Keratinocyte (primary cell): ENCODE results near the gene CCT6B.

ENCODE experiments used
- EZH2 ChIP-seq: IDR thresholded peaks from one replicate; pipeline ENCODE4 v1.6.1; 2012; ENCODE audit warnings: inconsistent platforms, mild to moderate bottlenecking, low read length, moderate library complexity
- TF ChIP-seq, protein P1 (sequence below), 3 experiments: IDR thresholded peaks in 1 of 3; conservative IDR thresholded peaks in 1 of 3; optimal IDR thresholded peaks in 1 of 3; 2 replicates in 2 of 3; 3 replicates in 1 of 3; pipeline versions ENCODE3 to v1.5.1; 2011; ENCODE audit warnings: low read length in 3 of 3, mild to moderate bottlenecking in 3 of 3, moderate library complexity in 2 of 3, control low read depth in 1 of 3, inconsistent platforms in 1 of 3; ENCODE audit not compliant: insufficient read depth in 2 of 3; ENCODE audit errors: extremely low read depth in 1 of 3

DNA sequence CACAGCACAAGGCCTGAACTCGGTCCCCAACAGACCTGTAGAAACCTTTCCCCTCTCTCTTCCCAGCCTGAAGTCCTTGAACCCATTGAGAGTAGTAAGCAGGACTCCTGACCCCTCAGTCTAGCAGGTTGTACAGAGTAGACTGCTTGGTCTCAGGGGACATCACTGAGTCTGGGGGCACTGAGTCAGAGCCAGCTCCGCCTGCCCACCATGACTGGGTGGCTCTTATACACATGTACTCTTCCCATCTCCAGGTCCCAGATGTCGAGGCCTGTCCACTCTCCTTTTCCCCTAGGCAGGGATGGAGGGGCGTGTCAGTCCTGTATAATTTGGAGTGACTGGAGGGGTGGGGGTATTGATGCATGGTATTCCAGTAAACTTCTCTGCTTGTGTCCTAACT lies 42.5 kb upstream of the CCT6B start:
- TF ChIP-seq, protein P1, sequence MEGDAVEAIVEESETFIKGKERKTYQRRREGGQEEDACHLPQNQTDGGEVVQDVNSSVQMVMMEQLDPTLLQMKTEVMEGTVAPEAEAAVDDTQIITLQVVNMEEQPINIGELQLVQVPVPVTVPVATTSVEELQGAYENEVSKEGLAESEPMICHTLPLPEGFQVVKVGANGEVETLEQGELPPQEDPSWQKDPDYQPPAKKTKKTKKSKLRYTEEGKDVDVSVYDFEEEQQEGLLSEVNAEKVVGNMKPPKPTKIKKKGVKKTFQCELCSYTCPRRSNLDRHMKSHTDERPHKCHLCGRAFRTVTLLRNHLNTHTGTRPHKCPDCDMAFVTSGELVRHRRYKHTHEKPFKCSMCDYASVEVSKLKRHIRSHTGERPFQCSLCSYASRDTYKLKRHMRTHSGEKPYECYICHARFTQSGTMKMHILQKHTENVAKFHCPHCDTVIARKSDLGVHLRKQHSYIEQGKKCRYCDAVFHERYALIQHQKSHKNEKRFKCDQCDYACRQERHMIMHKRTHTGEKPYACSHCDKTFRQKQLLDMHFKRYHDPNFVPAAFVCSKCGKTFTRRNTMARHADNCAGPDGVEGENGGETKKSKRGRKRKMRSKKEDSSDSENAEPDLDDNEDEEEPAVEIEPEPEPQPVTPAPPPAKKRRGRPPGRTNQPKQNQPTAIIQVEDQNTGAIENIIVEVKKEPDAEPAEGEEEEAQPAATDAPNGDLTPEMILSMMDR (optimal IDR thresholded peaks at IDR 0.05 in 1 of 3, IDR thresholded peaks at IDR 0.05 in 1 of 3, conservative IDR thresholded peaks at IDR 0.05 in 1 of 3; ENCODE audit: extremely low read depth in 1 of 3, insufficient read depth in 2 of 3, low read length in 3 of 3) = no peak
- TF ChIP-seq EZH2 = no peak
